SU-DHL-6 (cell line): ENCODE data around the gene MIOS.

ENCODE experiments used
- H2AFZ ChIP-seq: fragments of 200-600 bp; sonication (generic); 2 replicates; pipeline ENCODE4 v1.6.1; 2014; ENCODE audit warnings: low read depth, mild to moderate bottlenecking, moderate library complexity, mixed read lengths, antibody characterized with exemption, low read length; ENCODE audit not compliant: severe bottlenecking
- H3F3A ChIP-seq: fragments of 200-600 bp; shearing (Covaris generic); 2 replicates; pipeline ENCODE4 v1.6.0; 2016; ENCODE audit warnings: antibody characterized with exemption, mild to moderate bottlenecking; ENCODE audit not compliant: insufficient read depth
- H3K27ac ChIP-seq: fragments of 200-600 bp; sonication (generic); 2 replicates; pipeline ENCODE4 v1.5.1; 2016; ENCODE audit warnings: low read depth, mild to moderate bottlenecking, low read length, moderate library complexity, mixed read lengths
- H3K27me3 ChIP-seq: fragments of 200-600 bp; sonication (generic), shearing (Covaris generic); 2 replicates; pipeline ENCODE4 v1.6.0; 2014; ENCODE audit warnings: mild to moderate bottlenecking, low read length
- H3K36me3 ChIP-seq: fragments of 200-600 bp; sonication (generic); 2 replicates; pipeline ENCODE4 v1.6.1; 2014; ENCODE audit warnings: mild to moderate bottlenecking, low read length, mixed read lengths
- H3K4me2 ChIP-seq: fragments of 300-600, 200-600 bp; shearing (Covaris generic), sonication (generic); 2 replicates; pipeline ENCODE4 v1.6.0; 2014; ENCODE audit warnings: low read length, low read depth, mild to moderate bottlenecking; ENCODE audit not compliant: poor library complexity, severe bottlenecking
- H3K4me3 ChIP-seq: fragments of 200-600 bp; sonication (generic); 2 replicates; pipeline ENCODE4 v1.5.1; 2014; ENCODE audit warnings: antibody characterized with exemption, low read length, mild to moderate bottlenecking, mixed read lengths; ENCODE audit not compliant: insufficient read depth, poor library complexity, severe bottlenecking
- H3K79me2 ChIP-seq: fragments of 200-600 bp; sonication (generic); 2 replicates; pipeline ENCODE4 v1.6.1; 2014; ENCODE audit warnings: mild to moderate bottlenecking, low read length, moderate library complexity; ENCODE audit not compliant: insufficient read depth
- H3K9ac ChIP-seq: fragments of 200-600 bp; sonication (generic); 2 replicates; pipeline ENCODE4 v1.7.0; 2014; ENCODE audit warnings: mild to moderate bottlenecking, low read length
- H3K9me2 ChIP-seq: fragments of 200-600 bp; sonication (generic); replicated peaks from 2 replicates; pipeline ENCODE4 v1.6.1; 2014; ENCODE audit warnings: low read length; ENCODE audit not compliant: insufficient read depth
- H3K9me3 ChIP-seq: fragments of 200-600 bp; sonication (generic); 2 replicates; pipeline ENCODE4 v1.6.1; 2014; ENCODE audit warnings: low read length, mixed read lengths; ENCODE audit not compliant: insufficient read depth
- H4K20me1 ChIP-seq: fragments of 200-600 bp; sonication (generic); 2 replicates; pipeline ENCODE4 v1.6.1; 2014; ENCODE audit warnings: low read depth, mild to moderate bottlenecking, antibody characterized with exemption, low read length, moderate library complexity, mixed read lengths
- EZH2phosphoT487 ChIP-seq: fragments of 200-600 bp; sonication (generic), shearing (Covaris generic); conservative IDR thresholded peaks from 2 replicates; pipeline ENCODE4 v1.6.1; 2018; ENCODE audit warnings: mild to moderate bottlenecking, antibody characterized with exemption, low read length, moderate library complexity, mixed read lengths
- TF ChIP-seq, protein P1 (sequence below): fragments of 200-600 bp; sonication (generic); IDR thresholded peaks from one replicate; pipeline ENCODE4 v1.5.1; 2017; ENCODE audit warnings: antibody characterized with exemption, mild to moderate bottlenecking, low read length, moderate library complexity; ENCODE audit not compliant: insufficient read depth, poor library complexity, severe bottlenecking

MIOS gene

DNA sequence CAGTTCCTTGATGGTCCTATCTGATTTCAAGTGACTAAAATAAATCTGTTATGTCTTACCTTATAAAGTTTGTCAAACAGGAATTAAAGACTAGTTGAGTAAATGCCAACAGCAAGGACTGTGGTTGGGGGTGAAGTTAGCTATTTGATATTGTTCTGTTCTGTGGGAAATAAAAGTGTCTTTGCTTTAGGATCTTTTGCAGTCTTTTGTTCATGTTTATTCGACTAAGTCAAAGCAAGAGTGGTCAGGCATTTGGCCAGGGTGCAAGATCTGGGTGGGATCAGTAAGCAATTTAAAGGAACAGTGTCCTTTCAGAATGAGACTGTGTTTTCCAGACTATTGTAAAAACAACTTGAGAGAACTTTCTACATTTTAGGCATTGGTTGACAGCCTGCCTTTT, 31.0 kb upstream of the MIOS start, which contains the start of gene COL28A1:
Gene COL28A1, minus strand, starts transcription at position 183 of the 400 bp plus-strand sequence. CDS start 2,998 bp downstream, outside the sequence.
- H3K27me3 ChIP-seq = no peaks in the 10 kb centered on the region
- no peak within 1 kb of the TSS for H2AFZ ChIP-seq
- H3F3A ChIP-seq = no peaks in the 10 kb centered on the region
- TF ChIP-seq, protein P1, sequence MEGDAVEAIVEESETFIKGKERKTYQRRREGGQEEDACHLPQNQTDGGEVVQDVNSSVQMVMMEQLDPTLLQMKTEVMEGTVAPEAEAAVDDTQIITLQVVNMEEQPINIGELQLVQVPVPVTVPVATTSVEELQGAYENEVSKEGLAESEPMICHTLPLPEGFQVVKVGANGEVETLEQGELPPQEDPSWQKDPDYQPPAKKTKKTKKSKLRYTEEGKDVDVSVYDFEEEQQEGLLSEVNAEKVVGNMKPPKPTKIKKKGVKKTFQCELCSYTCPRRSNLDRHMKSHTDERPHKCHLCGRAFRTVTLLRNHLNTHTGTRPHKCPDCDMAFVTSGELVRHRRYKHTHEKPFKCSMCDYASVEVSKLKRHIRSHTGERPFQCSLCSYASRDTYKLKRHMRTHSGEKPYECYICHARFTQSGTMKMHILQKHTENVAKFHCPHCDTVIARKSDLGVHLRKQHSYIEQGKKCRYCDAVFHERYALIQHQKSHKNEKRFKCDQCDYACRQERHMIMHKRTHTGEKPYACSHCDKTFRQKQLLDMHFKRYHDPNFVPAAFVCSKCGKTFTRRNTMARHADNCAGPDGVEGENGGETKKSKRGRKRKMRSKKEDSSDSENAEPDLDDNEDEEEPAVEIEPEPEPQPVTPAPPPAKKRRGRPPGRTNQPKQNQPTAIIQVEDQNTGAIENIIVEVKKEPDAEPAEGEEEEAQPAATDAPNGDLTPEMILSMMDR = no peak
- no peak for TF ChIP-seq EZH2phosphoT487
- no peak within 1 kb of the TSS for H3K4me2 ChIP-seq
- H3K9me3 ChIP-seq = no peaks in the 10 kb centered on the region
- no peaks in the 10 kb centered on the region for H3K36me3 ChIP-seq
- H3K27ac ChIP-seq = no peak within 1 kb of the TSS
- no peak within 1 kb of the TSS for H3K9ac ChIP-seq
- H3K4me3 ChIP-seq = no peak within 1 kb of the TSS
- no peaks in the 10 kb centered on the region for H4K20me1 ChIP-seq
- no peaks in the 10 kb centered on the region for H3K79me2 ChIP-seq
- H3K9me2 ChIP-seq = no peaks in the 10 kb centered on the region

DNA sequence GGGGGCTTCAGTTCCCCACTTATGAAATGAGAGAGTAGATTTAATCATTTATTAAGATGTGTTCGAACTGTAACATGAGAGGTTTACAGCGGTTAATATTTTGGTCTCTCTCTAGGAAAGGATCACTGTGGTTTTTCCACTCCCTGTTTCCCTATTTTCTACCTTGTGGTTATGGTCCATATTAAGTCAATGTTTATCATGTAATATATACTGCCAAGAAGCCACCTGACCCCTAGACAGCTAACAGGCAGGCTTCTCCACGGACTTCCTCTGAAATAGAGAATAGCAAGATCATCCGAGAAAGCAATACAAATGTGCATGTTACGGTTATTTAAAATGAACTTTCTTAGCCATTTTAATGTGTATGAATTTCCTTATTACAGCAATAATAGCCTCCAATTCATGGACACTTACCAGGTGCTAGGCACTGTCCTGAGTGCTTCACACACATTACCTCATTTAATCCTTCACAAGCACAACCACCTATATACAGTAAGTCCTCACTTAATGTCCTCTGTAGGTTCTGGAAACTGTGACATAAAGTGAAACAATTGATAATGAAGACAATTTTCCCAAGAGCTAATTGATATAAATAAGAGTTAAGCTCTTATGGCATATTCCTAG, 30.2 kb upstream of the MIOS start:
- no peak overlapping the region for H3K27ac ChIP-seq
- no peaks in the 10 kb centered on the region for H3F3A ChIP-seq
- H3K9ac ChIP-seq = no peak overlapping the region
- no peaks in the 10 kb centered on the region for H3K79me2 ChIP-seq
- H3K27me3 ChIP-seq = no peaks in the 10 kb centered on the region
- H2AFZ ChIP-seq = no peak overlapping the region
- no peaks in the 10 kb centered on the region for H3K36me3 ChIP-seq
- no peaks in the 10 kb centered on the region for H4K20me1 ChIP-seq
- TF ChIP-seq EZH2phosphoT487 = no peak
- TF ChIP-seq, protein P1 = no peak
- H3K9me2 ChIP-seq = no peaks in the 10 kb centered on the region
- H3K4me2 ChIP-seq = no peak overlapping the region
- no peaks in the 10 kb centered on the region for H3K9me3 ChIP-seq
- H3K4me3 ChIP-seq = no peak overlapping the region

DNA sequence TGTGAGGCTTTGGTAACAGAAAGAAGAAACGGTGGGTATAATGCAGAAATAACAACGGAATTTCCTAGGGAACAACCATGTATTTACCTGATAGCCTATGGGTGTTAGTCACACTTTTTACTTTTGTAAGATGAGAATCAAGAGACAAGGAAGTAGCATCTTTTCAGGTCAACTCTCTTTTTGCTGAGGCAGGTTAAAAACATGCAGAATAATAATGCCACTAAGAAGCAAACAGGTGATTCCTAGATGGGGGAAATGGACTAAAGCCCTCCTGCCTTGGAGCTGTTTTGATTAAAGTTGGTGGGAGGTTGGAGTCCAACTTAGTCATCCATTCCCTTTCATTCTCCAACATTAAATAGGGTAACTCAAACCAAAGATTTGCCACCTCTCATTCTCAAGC, 29.0 kb upstream of the MIOS start:
- no peaks in the 10 kb centered on the region for H3K9me3 ChIP-seq
- H3K9ac ChIP-seq = no peak overlapping the region
- no peak overlapping the region for H3K27ac ChIP-seq
- no peak overlapping the region for H3K4me2 ChIP-seq
- H3K79me2 ChIP-seq = no peaks in the 10 kb centered on the region
- no peaks in the 10 kb centered on the region for H3K36me3 ChIP-seq
- H4K20me1 ChIP-seq = no peaks in the 10 kb centered on the region
- no peak overlapping the region for H2AFZ ChIP-seq
- no peaks in the 10 kb centered on the region for H3K27me3 ChIP-seq
- no peaks in the 10 kb centered on the region for H3F3A ChIP-seq
- TF ChIP-seq EZH2phosphoT487 = no peak
- TF ChIP-seq, protein P1 = no peak
- no peak overlapping the region for H3K4me3 ChIP-seq
- no peaks in the 10 kb centered on the region for H3K9me2 ChIP-seq
